Measurements from ENCODE around the gene RGPD5.
"Not testable (repeated sequence)": the region's sequence is repeated elsewhere in the genome, so short reads cannot be mapped to it uniquely, and the experiment has no call there.

The RGPD5 gene

GRCh38 chr2:109893736-109894135 is 99.6 kb downstream of the RGPD5 start:
- not testable (repeated sequence) for H3K27ac ChIP-seq (replicated peaks; ENCODE audit: low read length); H2AK5ac ChIP-seq (ENCODE audit: low read depth, low read length); H3K79me1 ChIP-seq (ENCODE audit: low read depth, low read length); DNase-seq (ENCODE audit: low spot score); H3K4me1 ChIP-seq (ENCODE audit: control insufficient read depth in 2 of 2, insufficient read depth in 1 of 2, low read depth in 1 of 2, low read length in 2 of 2); H3K14ac ChIP-seq (ENCODE audit: low read length); H2BK5ac ChIP-seq (ENCODE audit: low read length); H2BK12ac ChIP-seq (ENCODE audit: low read length); H4K91ac ChIP-seq (ENCODE audit: low read depth, low read length, poor library complexity); H3K9ac ChIP-seq (ENCODE audit: low read depth, low read length, poor library complexity); H2BK120ac ChIP-seq (ENCODE audit: low read depth, low read length); H3K18ac ChIP-seq (ENCODE audit: low read length); H3K23ac ChIP-seq (ENCODE audit: low read depth, low read length, poor library complexity); H3K4me2 ChIP-seq (ENCODE audit: insufficient read depth, low read length, poor library complexity, severe bottlenecking); H3K4me3 ChIP-seq (ENCODE audit: low read length in 2 of 2); H3K9me3 ChIP-seq (replicated peaks in 1 of 2; ENCODE audit: control insufficient read depth in 2 of 2, insufficient read depth in 1 of 2, low read depth in 1 of 2, low read length in 2 of 2); H3K36me3 ChIP-seq (replicated peaks in 1 of 2; ENCODE audit: control insufficient read depth in 2 of 2, insufficient read depth in 2 of 2, low read length in 2 of 2); H4K8ac ChIP-seq (ENCODE audit: low read depth, low read length); H2BK15ac ChIP-seq (ENCODE audit: low read length); H3K4ac ChIP-seq (ENCODE audit: low read length); H2AFZ ChIP-seq (ENCODE audit: low read length); H3K27me3 ChIP-seq (ENCODE audit: control insufficient read depth in 3 of 3, insufficient read depth in 3 of 3, low read depth in 1 of 3, low read length in 3 of 3)
- WGBS, 2 donors (ENCODE audit: extremely low coverage in 2 of 2, insufficient read length in 2 of 2, insufficient replicate concordance in 1 of 2) = no CpG with 5 or more reads among the region's 7 CpGs

GRCh38 chr2:109894141-109894540 is 100.0 kb downstream of the RGPD5 start:
- not testable (repeated sequence) for H2AK5ac ChIP-seq (ENCODE audit: low read depth, low read length); H3K4ac ChIP-seq (ENCODE audit: low read length); H2BK12ac ChIP-seq (ENCODE audit: low read length); H2BK15ac ChIP-seq (ENCODE audit: low read length); H3K14ac ChIP-seq (ENCODE audit: low read length); H3K18ac ChIP-seq (ENCODE audit: low read length); H3K4me2 ChIP-seq (ENCODE audit: insufficient read depth, low read length, poor library complexity, severe bottlenecking); H3K4me1 ChIP-seq (ENCODE audit: control insufficient read depth in 2 of 2, insufficient read depth in 1 of 2, low read depth in 1 of 2, low read length in 2 of 2); H3K9me3 ChIP-seq (replicated peaks in 1 of 2; ENCODE audit: control insufficient read depth in 2 of 2, insufficient read depth in 1 of 2, low read depth in 1 of 2, low read length in 2 of 2); H3K79me1 ChIP-seq (ENCODE audit: low read depth, low read length); H3K4me3 ChIP-seq (ENCODE audit: low read length in 2 of 2); H4K91ac ChIP-seq (ENCODE audit: low read depth, low read length, poor library complexity); H3K9ac ChIP-seq (ENCODE audit: low read depth, low read length, poor library complexity); H3K36me3 ChIP-seq (replicated peaks in 1 of 2; ENCODE audit: control insufficient read depth in 2 of 2, insufficient read depth in 2 of 2, low read length in 2 of 2); H2AFZ ChIP-seq (ENCODE audit: low read length); H4K8ac ChIP-seq (ENCODE audit: low read depth, low read length); H3K27me3 ChIP-seq (ENCODE audit: control insufficient read depth in 3 of 3, insufficient read depth in 3 of 3, low read depth in 1 of 3, low read length in 3 of 3); H2BK5ac ChIP-seq (ENCODE audit: low read length); H2BK120ac ChIP-seq (ENCODE audit: low read depth, low read length); DNase-seq (ENCODE audit: low spot score); H3K27ac ChIP-seq (replicated peaks; ENCODE audit: low read length); H3K23ac ChIP-seq (ENCODE audit: low read depth, low read length, poor library complexity)
- no CpG with 5 or more reads among the region's 6 CpGs for WGBS, 2 donors (ENCODE audit: extremely low coverage in 2 of 2, insufficient read length in 2 of 2, insufficient replicate concordance in 1 of 2)

- WGBS, 2 donors (ENCODE audit: extremely low coverage in 2 of 2, insufficient read length in 2 of 2, insufficient replicate concordance in 1 of 2) = no CpG with 5 or more reads among the region's 3 CpGs
- not testable (repeated sequence) for H2BK120ac ChIP-seq (ENCODE audit: low read depth, low read length); H3K23ac ChIP-seq (ENCODE audit: low read depth, low read length, poor library complexity); H3K9me3 ChIP-seq (replicated peaks in 1 of 2; ENCODE audit: control insufficient read depth in 2 of 2, insufficient read depth in 1 of 2, low read depth in 1 of 2, low read length in 2 of 2); H3K4me1 ChIP-seq (ENCODE audit: control insufficient read depth in 2 of 2, insufficient read depth in 1 of 2, low read depth in 1 of 2, low read length in 2 of 2); H2AK5ac ChIP-seq (ENCODE audit: low read depth, low read length); H4K8ac ChIP-seq (ENCODE audit: low read depth, low read length); H3K27me3 ChIP-seq (ENCODE audit: control insufficient read depth in 3 of 3, insufficient read depth in 3 of 3, low read depth in 1 of 3, low read length in 3 of 3); H3K9ac ChIP-seq (ENCODE audit: low read depth, low read length, poor library complexity); H2BK15ac ChIP-seq (ENCODE audit: low read length); H3K36me3 ChIP-seq (replicated peaks in 1 of 2; ENCODE audit: control insufficient read depth in 2 of 2, insufficient read depth in 2 of 2, low read length in 2 of 2); H3K18ac ChIP-seq (ENCODE audit: low read length); H4K91ac ChIP-seq (ENCODE audit: low read depth, low read length, poor library complexity); H3K14ac ChIP-seq (ENCODE audit: low read length); H3K4ac ChIP-seq (ENCODE audit: low read length); H3K4me2 ChIP-seq (ENCODE audit: insufficient read depth, low read length, poor library complexity, severe bottlenecking); DNase-seq (ENCODE audit: low spot score); H3K79me1 ChIP-seq (ENCODE audit: low read depth, low read length); H3K27ac ChIP-seq (replicated peaks; ENCODE audit: low read length); H2BK12ac ChIP-seq (ENCODE audit: low read length); H2BK5ac ChIP-seq (ENCODE audit: low read length); H3K4me3 ChIP-seq (ENCODE audit: low read length in 2 of 2); H2AFZ ChIP-seq (ENCODE audit: low read length)
These were observed 101.2 kb downstream of the RGPD5 start for GRCh38 chr2:109895090-109895869.

GRCh38 chr2:109896212-109896611 is 102.1 kb downstream of the RGPD5 start:
- not testable (repeated sequence) for H3K9ac ChIP-seq (ENCODE audit: low read depth, low read length, poor library complexity); H3K4me1 ChIP-seq (ENCODE audit: control insufficient read depth in 2 of 2, insufficient read depth in 1 of 2, low read depth in 1 of 2, low read length in 2 of 2); H2AFZ ChIP-seq (ENCODE audit: low read length); H3K27ac ChIP-seq (replicated peaks; ENCODE audit: low read length); H3K4me3 ChIP-seq (ENCODE audit: low read length in 2 of 2); H4K91ac ChIP-seq (ENCODE audit: low read depth, low read length, poor library complexity); H3K27me3 ChIP-seq (ENCODE audit: control insufficient read depth in 3 of 3, insufficient read depth in 3 of 3, low read depth in 1 of 3, low read length in 3 of 3); H2BK5ac ChIP-seq (ENCODE audit: low read length); H3K4ac ChIP-seq (ENCODE audit: low read length); H4K8ac ChIP-seq (ENCODE audit: low read depth, low read length); H2BK120ac ChIP-seq (ENCODE audit: low read depth, low read length); H3K23ac ChIP-seq (ENCODE audit: low read depth, low read length, poor library complexity); H3K9me3 ChIP-seq (replicated peaks in 1 of 2; ENCODE audit: control insufficient read depth in 2 of 2, insufficient read depth in 1 of 2, low read depth in 1 of 2, low read length in 2 of 2); H3K36me3 ChIP-seq (replicated peaks in 1 of 2; ENCODE audit: control insufficient read depth in 2 of 2, insufficient read depth in 2 of 2, low read length in 2 of 2); H2BK15ac ChIP-seq (ENCODE audit: low read length); DNase-seq (ENCODE audit: low spot score); H3K18ac ChIP-seq (ENCODE audit: low read length); H2BK12ac ChIP-seq (ENCODE audit: low read length); H3K4me2 ChIP-seq (ENCODE audit: insufficient read depth, low read length, poor library complexity, severe bottlenecking); H2AK5ac ChIP-seq (ENCODE audit: low read depth, low read length); H3K79me1 ChIP-seq (ENCODE audit: low read depth, low read length); H3K14ac ChIP-seq (ENCODE audit: low read length)
- WGBS, 2 donors (ENCODE audit: extremely low coverage in 2 of 2, insufficient read length in 2 of 2, insufficient replicate concordance in 1 of 2) = no CpG with 5 or more reads among the region's 4 CpGs

All from neuronal stem cell (in vitro differentiated cells).